HG02885 (cell line): ENCODE data around the gene CNN2.
A peak's percentile ranks its signal among the peaks of the same experiment; 100 is the strongest.
"Not testable (repeated sequence)": the region's sequence is repeated elsewhere in the genome, so short reads cannot be mapped to it uniquely, and the experiment has no call there.

Source experiments
- ATAC-seq: cut with Tn5 transposase; IDR thresholded peaks from one replicate; pipeline ENCODE4 v1.9.1; 2021; ENCODE audit warnings: mild to moderate bottlenecking; ENCODE audit not compliant: unreplicated experiment, poor library complexity

Gene CNN2

DNA sequence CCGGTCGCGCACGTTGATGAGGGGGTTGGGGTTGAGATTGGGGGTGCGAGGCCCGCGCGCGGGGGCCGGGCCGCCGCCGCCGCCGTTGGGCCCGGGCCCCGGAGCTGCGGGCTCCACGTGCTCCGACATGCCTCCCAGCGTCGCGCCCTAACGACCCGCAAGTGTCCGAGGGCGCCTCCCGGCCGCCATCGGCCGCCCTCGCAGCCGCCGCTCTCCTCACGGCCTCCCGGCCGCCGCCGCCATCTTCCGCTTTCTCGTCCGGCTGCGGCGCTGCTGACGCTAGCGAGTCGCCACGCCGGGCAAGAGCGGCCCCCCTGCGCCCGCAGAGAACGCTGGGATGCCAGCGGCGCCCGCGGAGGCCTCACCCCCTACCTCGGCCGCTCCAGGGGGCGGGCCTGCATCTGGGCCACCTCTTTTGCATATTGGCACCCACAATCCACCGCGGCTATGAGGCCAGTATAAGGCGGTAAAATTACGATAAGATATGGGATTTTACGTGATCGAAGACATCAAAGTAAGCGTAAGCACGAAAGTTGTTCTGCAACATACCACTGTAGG, 5.5 kb upstream of the CNN2 start, which contains the start of gene TMEM259:
Gene TMEM259 (minus strand): TSS at position 256 of the 558 bp plus-strand sequence. CDS start 127 bp downstream, at position 129.
- ATAC-seq = peak; percentile 86

DNA sequence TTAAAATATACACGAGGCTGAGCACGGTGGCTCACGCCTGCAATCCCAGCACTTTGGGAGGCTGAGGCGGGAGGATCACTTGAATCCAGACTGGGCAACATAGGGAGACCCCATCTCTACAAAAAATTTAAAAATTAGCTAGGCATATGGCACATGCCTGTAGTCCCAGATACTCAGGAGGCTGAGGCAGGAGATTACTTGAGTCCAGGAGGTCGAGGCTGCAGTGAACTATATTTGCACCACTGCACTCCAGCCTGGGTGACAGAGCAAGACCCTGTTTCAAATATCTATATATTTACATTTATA, 2.6 kb upstream of the CNN2 start:
- not testable (repeated sequence) for ATAC-seq

DNA sequence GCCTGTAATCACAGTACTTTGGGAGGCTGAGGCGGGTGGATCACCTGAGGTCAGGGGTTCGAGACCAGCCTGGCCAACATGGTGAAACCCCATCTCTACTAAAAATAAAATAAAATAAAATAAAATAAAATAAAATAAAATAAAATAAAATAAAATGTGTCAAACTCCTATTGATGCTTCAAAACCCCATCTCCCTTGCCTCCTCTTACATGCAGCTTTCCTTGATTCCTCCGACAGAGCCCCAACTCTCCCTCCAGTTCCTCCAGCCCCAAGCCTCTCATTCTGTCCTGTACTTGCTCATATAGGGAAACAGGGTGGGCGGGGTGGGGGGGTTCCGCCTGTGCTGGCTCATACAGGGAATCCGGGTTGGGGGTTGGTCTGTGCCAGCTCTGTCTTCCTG, 1.3 kb upstream of the CNN2 start:
- not testable (repeated sequence) for ATAC-seq

GRCh38 chr19:1026783-1027649, 608 bp downstream of the CNN2 start:
- ATAC-seq = peak; percentile 22

DNA sequence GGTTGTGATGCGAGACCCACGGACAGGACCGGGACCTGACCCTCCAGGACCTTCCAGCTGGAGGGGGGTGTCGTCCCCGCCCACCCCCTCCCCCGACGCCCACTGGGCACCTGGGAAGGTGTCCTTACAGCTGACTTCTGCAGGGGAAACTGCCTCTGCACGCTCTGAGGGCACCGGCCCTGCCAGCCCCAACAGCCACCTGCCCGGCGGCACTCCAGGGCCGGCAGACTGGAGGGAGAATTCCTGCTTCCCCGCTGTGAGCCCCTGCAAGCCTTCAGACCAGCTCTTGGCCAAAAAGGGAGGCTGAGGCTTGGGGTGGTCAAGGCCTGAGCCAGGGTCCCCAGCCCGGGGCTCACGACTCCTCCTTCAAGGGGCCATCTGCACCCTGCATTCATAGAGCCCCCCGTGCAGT, 1.2 kb downstream of the CNN2 start:
- ATAC-seq = no peak

- no peak for ATAC-seq
Observed at GRCh38 chr19:1028062-1028926, 1.9 kb downstream of the CNN2 start.

DNA sequence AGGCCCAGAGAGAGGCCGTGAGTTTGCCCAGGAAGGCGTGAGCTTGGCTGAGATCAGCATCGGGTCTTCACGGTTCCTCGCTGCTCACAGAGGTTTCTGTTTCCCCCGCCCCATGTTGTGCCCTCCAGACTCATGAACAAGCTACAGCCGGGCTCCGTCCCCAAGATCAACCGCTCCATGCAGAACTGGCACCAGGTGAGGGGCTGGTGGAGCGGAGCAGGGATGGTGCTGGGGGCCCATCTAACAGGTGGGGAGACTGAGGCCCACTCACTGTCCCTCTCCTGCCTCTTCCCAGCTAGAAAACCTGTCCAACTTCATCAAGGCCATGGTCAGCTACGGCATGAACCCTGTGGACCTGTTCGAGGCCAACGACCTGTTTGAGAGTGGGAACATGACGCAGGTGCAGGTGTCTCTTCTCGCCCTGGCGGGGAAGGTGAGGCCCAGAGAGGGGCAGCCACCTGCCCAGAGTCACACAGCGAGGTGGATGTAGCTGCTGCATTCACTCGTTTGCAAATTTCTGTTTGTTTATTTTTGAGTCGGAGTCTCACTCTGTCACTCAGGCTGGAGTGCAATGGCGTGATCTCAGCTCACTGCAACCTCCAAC, 6.0 kb downstream of the CNN2 start:
- no peak for ATAC-seq

DNA sequence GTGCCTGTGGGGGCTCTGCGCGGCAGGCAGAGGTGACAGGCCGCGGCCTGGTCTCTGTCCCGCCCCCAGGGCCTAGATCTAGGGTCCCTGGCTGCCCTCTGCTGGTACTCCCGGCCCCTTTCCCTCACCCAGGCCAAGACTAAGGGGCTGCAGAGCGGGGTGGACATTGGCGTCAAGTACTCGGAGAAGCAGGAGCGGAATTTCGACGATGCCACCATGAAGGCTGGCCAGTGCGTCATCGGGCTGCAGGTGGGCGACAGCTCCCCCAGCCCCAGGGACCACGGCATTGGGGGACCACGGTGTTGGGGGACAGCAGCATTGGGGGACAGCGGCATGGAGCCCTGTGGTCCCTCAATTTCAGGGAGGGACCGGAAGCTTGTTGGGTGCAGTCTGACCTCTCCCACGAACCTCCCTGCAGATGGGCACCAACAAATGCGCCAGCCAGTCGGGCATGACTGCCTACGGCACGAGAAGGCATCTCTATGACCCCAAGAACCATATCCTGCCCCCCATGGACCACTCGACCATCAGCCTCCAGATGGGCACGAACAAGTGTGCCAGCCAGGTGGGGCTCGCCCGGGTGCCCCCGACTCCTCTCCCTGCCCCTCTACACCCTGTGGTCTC, 9.7 kb downstream of the CNN2 start:
- ATAC-seq = no peak

GRCh38 chr19:1037621-1038064, 11.2 kb downstream of the CNN2 start:
- no peak for ATAC-seq

GRCh38 chr19:1038978-1039645, 12.7 kb downstream of the CNN2 start:
- ATAC-seq = no peak

DNA sequence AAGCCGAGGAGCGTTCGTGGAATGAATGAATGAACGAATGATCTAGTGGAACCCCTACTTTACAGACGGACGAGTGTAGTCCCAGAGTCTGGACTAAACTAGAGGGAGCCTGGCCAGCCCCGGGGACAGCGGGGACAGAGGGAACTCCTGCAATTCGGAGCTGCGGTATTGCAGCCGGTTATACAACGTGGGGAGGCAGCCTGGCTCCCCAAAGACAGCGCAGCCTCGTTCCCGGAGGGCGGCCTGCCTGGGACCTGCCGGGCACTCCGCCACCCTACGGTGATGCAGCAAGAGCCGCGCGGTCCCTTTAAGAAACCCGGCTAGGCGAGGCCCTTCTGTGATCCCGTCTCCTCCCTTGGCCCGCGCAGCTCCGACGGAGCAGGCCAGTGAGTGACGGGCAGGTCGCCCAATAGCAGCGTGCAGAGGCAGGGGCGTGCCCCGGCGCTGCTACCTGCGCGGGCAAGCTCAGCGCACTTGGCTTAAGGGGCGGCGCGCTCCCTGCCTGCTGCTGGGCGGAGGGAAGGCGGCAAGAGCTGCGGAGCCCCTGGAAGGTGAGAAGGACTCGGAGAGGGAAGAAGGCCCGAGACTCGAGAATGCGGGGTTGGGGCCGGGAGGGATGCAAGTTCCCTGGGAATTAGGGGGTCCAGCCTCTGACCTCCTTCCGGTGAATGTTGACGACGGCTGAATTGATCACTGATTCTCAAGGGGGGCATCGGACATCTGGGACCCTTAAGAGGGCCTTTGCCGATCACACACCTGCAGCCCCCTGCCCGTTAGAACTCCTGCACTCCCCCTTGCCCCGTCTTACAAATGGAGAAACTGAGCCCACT, 13.5 kb downstream of the CNN2 start, which contains the start of gene ABCA7:
Gene ABCA7 (plus strand): TSS at position 462 of the 830 bp plus-strand sequence. CDS start 1,255 bp downstream, outside the sequence.
- ATAC-seq = peak; percentile 80

- ATAC-seq = peak; percentile 53
Observed at GRCh38 chr19:1040476-1041271, 14.3 kb downstream of the CNN2 start.

- ATAC-seq = no peak
Observed at GRCh38 chr19:1041272-1041834, 14.9 kb downstream of the CNN2 start.

DNA sequence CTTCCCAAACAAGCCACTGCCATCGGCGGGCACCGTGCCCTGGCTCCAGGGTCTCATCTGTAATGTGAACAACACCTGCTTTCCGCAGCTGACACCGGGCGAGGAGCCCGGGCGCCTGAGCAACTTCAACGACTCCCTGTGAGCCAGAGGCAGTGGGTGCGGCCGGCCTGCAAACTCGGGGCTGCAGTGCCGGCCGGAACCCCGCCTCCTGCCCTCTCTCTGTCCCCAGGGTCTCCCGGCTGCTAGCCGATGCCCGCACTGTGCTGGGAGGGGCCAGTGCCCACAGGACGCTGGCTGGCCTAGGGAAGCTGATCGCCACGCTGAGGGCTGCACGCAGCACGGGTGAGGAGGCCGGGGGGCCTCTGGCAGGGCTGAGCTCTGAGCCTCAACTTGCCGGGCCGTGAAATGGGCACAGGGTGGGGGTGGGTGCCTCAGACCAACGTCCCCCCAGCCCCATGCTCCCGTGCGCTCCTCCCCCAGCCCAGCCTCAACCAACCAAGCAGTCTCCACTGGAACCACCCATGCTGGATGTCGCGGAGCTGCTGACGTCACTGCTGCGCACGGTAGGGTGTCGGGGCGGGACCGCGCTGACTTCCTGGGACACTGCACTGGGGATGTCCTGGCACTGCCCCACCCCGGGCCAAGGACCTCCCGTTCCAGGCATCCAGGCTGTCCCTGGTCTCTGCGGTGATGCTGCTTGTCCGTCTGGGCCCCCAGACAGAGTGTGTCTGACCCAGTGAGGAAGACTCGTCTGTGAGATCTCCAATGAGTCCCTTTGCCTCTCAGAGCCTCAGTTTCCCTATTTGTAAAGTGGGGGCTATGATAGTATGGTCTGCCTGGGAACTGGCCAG, 15.7 kb downstream of the CNN2 start:
- ATAC-seq = no peak

GRCh38 chr19:1042689-1043511, 16.5 kb downstream of the CNN2 start:
- ATAC-seq = no peak

GRCh38 chr19:1045247-1045603, 18.8 kb downstream of the CNN2 start:
- ATAC-seq = no peak
